ENCODE data around the gene TPRG1.

Gene TPRG1

DNA sequence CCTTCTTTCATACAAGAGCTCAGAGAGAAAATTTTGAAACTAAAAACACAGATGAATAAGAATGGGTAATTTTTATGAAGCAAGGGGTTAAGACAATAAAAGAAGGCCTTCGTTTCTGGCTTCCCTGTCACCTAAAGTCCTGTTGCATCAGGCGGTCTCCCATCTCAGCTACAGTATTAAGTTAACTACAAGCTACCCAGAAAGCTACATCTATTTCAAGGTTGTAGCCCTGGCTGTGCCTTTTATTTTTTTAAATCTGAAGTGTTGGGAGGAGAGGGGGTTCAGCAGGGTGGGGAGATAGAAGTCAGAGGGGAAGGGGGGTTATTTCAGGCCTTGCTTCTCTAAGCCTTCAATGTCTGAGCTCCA is 183.3 kb downstream of the TPRG1 start:
- Histone ChIP-seq H3K9ac (ENCODE audit: low read length in 2 of 2) (no peak overlapping the region), H3K4me1 (ENCODE audit: control insufficient read depth, insufficient read depth, low read length) (peaks cover 3% of the 10 kb centered on the region), H3K4me3 (ENCODE audit: low read length in 2 of 2) (no peak overlapping the region), H3K9me3 (ENCODE audit: control insufficient read depth in 2 of 2, low read length in 2 of 2) (no peaks in the 10 kb centered on the region), H3K27me3 (ENCODE audit: control insufficient read depth in 1 of 2, insufficient read depth in 2 of 2, low read length in 2 of 2) (no peaks in the 10 kb centered on the region), H3K36me3 (ENCODE audit: control insufficient read depth in 2 of 2, insufficient read depth in 2 of 2, low read length in 2 of 2) (no peaks in the 10 kb centered on the region), H3K27ac (ENCODE audit: low read length) (no peak overlapping the region)

DNA sequence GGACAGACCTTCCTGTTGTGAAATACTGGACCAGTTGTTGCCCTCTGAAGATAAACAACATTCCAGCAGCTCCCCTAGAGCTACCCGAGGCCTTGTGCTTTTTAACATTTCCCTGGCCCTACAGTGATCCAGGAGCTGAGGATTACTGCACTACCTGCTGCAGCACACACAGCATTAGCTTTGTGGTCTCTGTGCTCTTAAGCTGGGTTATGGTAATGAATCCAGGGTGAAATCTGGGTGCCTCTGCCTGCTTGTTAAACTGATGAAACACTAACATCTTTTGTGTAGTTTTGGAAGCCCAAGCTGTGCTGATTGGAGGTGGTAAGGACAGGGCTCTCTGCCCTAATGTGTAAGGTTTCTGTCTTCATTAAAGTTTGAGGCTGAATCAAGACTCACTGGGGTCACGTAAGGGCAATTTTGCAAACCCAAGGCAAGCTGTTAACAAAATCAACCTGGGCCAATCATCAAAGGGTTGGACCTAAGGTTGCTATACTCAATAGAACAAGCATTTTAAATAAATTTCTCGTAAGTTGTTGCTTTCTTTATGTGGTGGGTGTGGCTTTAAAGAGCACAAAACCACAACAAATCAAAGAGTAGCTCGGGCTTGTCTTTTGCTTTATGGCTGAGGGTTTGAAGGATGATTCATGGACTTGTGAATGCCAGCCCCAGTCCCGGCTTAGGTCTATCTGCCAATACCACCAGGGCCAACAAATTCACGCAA is 183.9 kb downstream of the TPRG1 start:
- H3K27me3 ChIP-seq (ENCODE audit: control insufficient read depth in 1 of 2, insufficient read depth in 2 of 2, low read length in 2 of 2): no peaks in the 10 kb centered on the region
- no peaks in the 10 kb centered on the region for H3K9me3 ChIP-seq (ENCODE audit: control insufficient read depth in 2 of 2, low read length in 2 of 2)
- no peak overlapping the region for H3K9ac ChIP-seq (ENCODE audit: low read length in 2 of 2)
- H3K36me3 ChIP-seq (ENCODE audit: control insufficient read depth in 2 of 2, insufficient read depth in 2 of 2, low read length in 2 of 2): no peaks in the 10 kb centered on the region
- peaks cover 3% of the 10 kb centered on the region for H3K4me1 ChIP-seq (ENCODE audit: control insufficient read depth, insufficient read depth, low read length)
- H3K4me3 ChIP-seq (ENCODE audit: low read length in 2 of 2): no peak overlapping the region
- H3K27ac ChIP-seq (ENCODE audit: low read length): no peak overlapping the region

DNA sequence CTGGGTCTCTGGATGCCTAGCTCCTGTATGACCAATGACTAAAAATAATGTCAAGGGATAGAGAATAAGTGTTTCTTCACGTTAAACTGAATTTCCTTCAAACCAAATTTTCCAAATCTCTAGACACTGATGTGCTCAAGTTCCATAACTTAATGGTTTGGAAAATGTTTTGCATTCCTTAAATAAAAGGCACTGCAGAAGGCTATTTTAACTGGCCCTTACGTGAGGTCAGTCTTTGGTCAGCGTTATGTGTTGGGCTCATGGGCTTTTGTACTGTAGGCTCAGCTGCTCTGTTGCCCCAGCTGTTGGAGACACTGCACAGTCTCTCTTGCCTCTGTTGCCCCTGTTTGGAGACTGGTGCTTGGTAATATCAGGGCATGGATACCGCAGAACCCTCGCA is 188.5 kb downstream of the TPRG1 start:
- Histone ChIP-seq H3K36me3 (ENCODE audit: control insufficient read depth in 2 of 2, insufficient read depth in 2 of 2, low read length in 2 of 2) (no peaks in the 10 kb centered on the region), H3K9me3 (ENCODE audit: control insufficient read depth in 2 of 2, low read length in 2 of 2) (no peaks in the 10 kb centered on the region), H3K9ac (ENCODE audit: low read length in 2 of 2) (no peak overlapping the region), H3K27ac (ENCODE audit: low read length) (no peak overlapping the region), H3K4me3 (ENCODE audit: low read length in 2 of 2) (no peak overlapping the region), H3K27me3 (ENCODE audit: control insufficient read depth in 1 of 2, insufficient read depth in 2 of 2, low read length in 2 of 2) (no peaks in the 10 kb centered on the region), H3K4me1 (ENCODE audit: control insufficient read depth, insufficient read depth, low read length) (peaks cover 3% of the 10 kb centered on the region)

DNA sequence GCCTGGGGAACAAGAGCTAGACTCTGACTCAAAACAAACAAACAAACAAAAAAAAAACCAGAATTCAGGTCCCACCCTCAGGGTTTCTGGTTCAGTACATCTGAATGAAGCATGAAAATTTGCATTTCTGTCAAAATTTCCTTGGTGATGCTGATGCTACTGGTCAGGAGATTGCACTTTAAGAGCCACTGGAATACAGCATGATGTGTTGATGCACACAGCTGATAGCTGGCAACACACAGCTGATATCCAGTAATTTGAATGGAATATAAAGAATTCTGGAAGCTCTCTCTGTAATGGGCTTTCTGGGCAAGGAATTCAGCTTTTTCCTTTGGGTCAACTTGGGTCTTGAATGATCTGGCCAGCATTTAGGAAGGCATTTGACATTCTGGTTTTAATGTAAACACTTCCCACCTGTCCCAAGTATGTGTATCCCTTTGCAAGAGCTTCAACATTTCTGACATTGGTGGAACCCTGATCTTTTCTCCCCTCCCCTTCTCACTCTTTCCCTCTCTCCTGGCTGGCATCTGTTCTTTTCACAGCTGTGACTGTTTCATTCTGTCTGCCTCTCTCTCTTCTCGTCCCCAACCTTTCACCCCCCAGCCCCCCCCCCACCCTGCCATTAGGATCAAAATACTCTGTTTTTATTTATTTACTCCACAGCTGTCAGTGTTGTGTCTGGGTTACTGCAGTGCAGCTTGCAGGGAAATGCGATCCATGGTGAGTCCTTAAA is 189.5 kb downstream of the TPRG1 start:
- Histone ChIP-seq H3K4me3 (ENCODE audit: low read length in 2 of 2) (no peak overlapping the region), H3K9me3 (ENCODE audit: control insufficient read depth in 2 of 2, low read length in 2 of 2) (no peaks in the 10 kb centered on the region), H3K4me1 (ENCODE audit: control insufficient read depth, insufficient read depth, low read length) (no peaks in the 10 kb centered on the region), H3K27ac (ENCODE audit: low read length) (no peak overlapping the region), H3K27me3 (ENCODE audit: control insufficient read depth in 1 of 2, insufficient read depth in 2 of 2, low read length in 2 of 2) (no peaks in the 10 kb centered on the region), H3K9ac (ENCODE audit: low read length in 2 of 2) (no peak overlapping the region), H3K36me3 (ENCODE audit: control insufficient read depth in 2 of 2, insufficient read depth in 2 of 2, low read length in 2 of 2) (no peaks in the 10 kb centered on the region)

DNA sequence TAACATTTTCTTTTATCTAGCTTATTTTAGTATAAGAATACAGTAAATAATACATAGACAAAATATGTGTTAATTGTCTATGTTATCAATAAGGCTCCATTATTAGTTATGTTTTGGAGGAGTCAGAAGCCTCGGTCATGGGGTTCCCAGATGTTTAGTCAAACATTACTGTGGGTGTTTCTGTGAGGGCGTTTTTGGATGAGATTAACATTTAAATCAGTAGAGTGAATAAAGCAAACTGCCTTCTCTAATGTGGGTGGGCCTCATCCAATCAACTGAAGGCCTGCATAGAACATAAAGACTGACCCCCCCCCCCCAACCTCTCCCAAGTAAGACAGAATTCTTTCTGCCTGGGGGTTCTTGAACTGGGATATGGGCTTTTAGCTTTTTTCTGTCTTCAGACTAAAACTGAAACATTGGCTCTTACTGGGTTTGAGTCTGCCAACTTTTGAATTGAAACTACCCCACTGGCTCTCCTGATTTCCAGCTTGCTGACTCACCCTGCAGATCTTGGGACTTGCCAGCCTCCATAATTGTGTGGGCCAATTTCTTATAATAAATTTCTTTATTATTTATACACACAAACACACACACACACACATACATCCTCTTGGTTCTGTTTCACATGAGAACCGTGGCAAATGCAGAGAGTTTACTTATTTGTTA is 192.0 kb downstream of the TPRG1 start:
- no peaks in the 10 kb centered on the region for H3K9me3 ChIP-seq (ENCODE audit: control insufficient read depth in 2 of 2, low read length in 2 of 2)
- no peak overlapping the region for H3K4me3 ChIP-seq (ENCODE audit: low read length in 2 of 2)
- no peak overlapping the region for H3K27ac ChIP-seq (ENCODE audit: low read length)
- no peaks in the 10 kb centered on the region for H3K27me3 ChIP-seq (ENCODE audit: control insufficient read depth in 1 of 2, insufficient read depth in 2 of 2, low read length in 2 of 2)
- H3K9ac ChIP-seq (ENCODE audit: low read length in 2 of 2): no peak overlapping the region
- no peaks in the 10 kb centered on the region for H3K4me1 ChIP-seq (ENCODE audit: control insufficient read depth, insufficient read depth, low read length)
- no peaks in the 10 kb centered on the region for H3K36me3 ChIP-seq (ENCODE audit: control insufficient read depth in 2 of 2, insufficient read depth in 2 of 2, low read length in 2 of 2)

DNA sequence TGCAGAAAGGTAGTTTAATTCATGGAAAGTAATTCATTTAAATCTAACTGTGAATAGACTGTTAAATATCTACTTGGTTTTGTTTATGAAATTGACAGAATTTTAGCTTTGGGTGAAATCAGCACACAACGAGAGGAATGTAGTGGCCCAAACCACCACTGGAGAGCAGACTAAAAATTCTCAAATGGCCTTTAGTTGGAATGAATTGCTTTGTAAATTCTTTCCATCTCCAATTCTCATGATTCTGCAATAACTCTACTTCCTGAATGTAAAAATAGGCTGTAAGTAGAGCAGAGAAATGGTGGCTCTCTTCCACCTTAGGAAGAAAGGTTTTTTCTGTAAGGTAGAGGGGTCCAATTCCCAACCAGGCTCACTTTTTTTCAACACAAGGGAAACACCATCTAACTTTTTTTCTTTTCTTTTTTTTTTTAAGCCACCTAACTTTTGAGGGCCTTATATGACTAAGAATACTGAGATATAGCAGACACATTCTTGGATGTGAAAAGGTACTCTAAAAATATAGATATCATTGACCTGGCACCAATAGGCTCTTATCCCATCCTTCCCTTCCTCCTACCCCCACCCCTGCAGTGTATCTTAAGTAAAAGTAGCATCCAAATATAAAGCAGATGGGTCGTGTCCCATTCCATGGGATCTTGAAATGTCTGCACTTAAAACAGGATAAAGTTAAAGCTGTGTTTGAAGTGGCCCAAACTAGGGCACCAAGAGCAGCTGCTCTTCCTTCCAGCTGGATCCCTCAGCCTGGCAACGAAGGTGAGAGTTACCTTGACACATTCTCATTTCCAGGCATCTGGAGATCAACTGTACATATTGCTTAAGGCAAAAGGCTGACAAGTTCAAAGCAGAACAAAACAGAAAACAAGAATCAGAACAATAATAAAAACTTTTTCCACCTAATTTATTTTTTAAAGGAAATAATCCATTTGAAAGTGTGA is 194.1 kb downstream of the TPRG1 start:
- no peaks in the 10 kb centered on the region for H3K9me3 ChIP-seq (ENCODE audit: control insufficient read depth in 2 of 2, low read length in 2 of 2)
- no peaks in the 10 kb centered on the region for H3K4me1 ChIP-seq (ENCODE audit: control insufficient read depth, insufficient read depth, low read length)
- no peak overlapping the region for H3K27ac ChIP-seq (ENCODE audit: low read length)

DNA sequence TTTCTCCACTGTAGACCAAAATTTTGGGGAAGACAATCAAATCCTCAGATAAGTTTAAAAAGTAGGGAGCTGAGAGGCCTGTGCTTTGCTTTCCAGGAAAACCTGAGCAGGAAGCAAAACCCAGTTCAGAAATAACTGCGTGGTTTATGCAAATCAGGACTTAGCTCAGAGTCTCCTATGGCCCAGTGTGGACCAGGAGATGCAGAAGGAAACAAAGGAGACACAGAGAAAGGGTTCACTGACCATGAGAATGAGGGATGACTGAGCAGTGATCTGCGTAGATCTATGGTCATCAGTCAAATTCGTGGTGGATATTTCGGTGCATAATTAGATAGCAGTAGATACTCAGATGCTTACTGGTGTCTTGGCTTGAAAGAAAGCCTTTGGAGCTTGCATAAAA is 196.6 kb downstream of the TPRG1 start:
- Histone ChIP-seq H3K9ac (ENCODE audit: low read length in 2 of 2) (no peak overlapping the region), H3K9me3 (ENCODE audit: control insufficient read depth in 2 of 2, low read length in 2 of 2) (no peaks in the 10 kb centered on the region), H3K27ac (ENCODE audit: low read length) (no peak overlapping the region), H3K27me3 (ENCODE audit: control insufficient read depth in 1 of 2, insufficient read depth in 2 of 2, low read length in 2 of 2) (no peaks in the 10 kb centered on the region), H3K4me3 (ENCODE audit: low read length in 2 of 2) (no peak overlapping the region), H3K36me3 (ENCODE audit: control insufficient read depth in 2 of 2, insufficient read depth in 2 of 2, low read length in 2 of 2) (no peaks in the 10 kb centered on the region), H3K4me1 (ENCODE audit: control insufficient read depth, insufficient read depth, low read length) (no peaks in the 10 kb centered on the region)

More for the DNA sequence above, 194.1 kb downstream of the TPRG1 start:
- Histone ChIP-seq H3K4me3 (ENCODE audit: low read length in 2 of 2) (no peak overlapping the region), H3K9ac (ENCODE audit: low read length in 2 of 2) (no peak overlapping the region), H3K36me3 (ENCODE audit: control insufficient read depth in 2 of 2, insufficient read depth in 2 of 2, low read length in 2 of 2) (no peaks in the 10 kb centered on the region), H3K27me3 (ENCODE audit: control insufficient read depth in 1 of 2, insufficient read depth in 2 of 2, low read length in 2 of 2) (no peaks in the 10 kb centered on the region)

DNA sequence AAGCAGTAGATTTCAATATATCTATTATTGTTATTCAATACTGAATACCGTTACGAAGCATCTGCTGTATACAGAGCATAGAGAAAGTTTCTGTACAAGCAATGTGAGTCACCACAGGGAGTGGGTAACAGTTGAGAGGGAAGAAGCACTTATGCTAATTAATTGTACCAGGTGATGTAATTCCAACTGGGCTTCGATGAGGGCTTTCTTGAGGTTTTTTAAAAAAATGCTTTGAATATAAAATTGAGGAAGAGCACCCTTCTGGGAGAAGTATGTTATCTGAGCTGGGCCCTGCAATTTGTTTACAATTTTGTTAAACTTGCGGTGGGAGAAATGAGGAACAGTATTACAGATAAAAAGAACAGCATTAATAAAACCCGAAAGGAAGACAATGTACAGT is 197.9 kb downstream of the TPRG1 start:
- H3K4me1 ChIP-seq (ENCODE audit: control insufficient read depth, insufficient read depth, low read length): no peaks in the 10 kb centered on the region
- no peaks in the 10 kb centered on the region for H3K27me3 ChIP-seq (ENCODE audit: control insufficient read depth in 1 of 2, insufficient read depth in 2 of 2, low read length in 2 of 2)
- H3K36me3 ChIP-seq (ENCODE audit: control insufficient read depth in 2 of 2, insufficient read depth in 2 of 2, low read length in 2 of 2): no peaks in the 10 kb centered on the region
- no peak overlapping the region for H3K9ac ChIP-seq (ENCODE audit: low read length in 2 of 2)
- H3K4me3 ChIP-seq (ENCODE audit: low read length in 2 of 2): no peak overlapping the region
- no peaks in the 10 kb centered on the region for H3K9me3 ChIP-seq (ENCODE audit: control insufficient read depth in 2 of 2, low read length in 2 of 2)
- H3K27ac ChIP-seq (ENCODE audit: low read length): no peak overlapping the region

DNA sequence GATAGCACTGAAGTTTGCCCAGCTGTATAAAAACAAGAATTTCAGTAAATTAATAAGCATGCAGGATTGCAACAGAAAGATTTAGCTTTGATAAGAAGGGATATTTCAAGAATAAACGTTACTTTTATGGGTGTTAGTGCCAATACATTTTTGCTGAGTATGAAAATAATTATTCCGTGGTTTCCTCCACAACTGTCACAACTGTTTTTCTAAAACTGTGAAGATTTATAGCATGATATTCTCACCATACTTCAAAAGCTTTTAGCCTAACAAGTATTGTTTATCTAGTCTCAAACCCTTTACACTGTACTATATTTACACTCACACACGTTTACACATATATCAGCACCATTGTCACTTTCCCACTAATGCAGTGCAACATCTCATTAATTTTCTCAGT is 200.5 kb downstream of the TPRG1 start:
- Histone ChIP-seq H3K27me3 (ENCODE audit: control insufficient read depth in 1 of 2, insufficient read depth in 2 of 2, low read length in 2 of 2) (no peaks in the 10 kb centered on the region), H3K36me3 (ENCODE audit: control insufficient read depth in 2 of 2, insufficient read depth in 2 of 2, low read length in 2 of 2) (no peaks in the 10 kb centered on the region), H3K4me1 (ENCODE audit: control insufficient read depth, insufficient read depth, low read length) (no peaks in the 10 kb centered on the region), H3K9ac (ENCODE audit: low read length in 2 of 2) (no peak overlapping the region), H3K9me3 (ENCODE audit: control insufficient read depth in 2 of 2, low read length in 2 of 2) (no peaks in the 10 kb centered on the region), H3K27ac (ENCODE audit: low read length) (no peak overlapping the region), H3K4me3 (ENCODE audit: low read length in 2 of 2) (no peak overlapping the region)

Data from stomach smooth muscle (tissue), 2 donors.